Glutamatergic neuron (in vitro differentiated cells): ENCODE data around the gene ANKRD10. TPM values are rescaled to one million over a fixed set of nuclear protein-coding genes. Genes with fewer than 3 reads are reported as not detected.

Source experiments
- DNase-seq: peaks from one replicate; pipeline ENCODE4 v3.0.0; 2022
- H3K27ac Mint-ChIP-seq: one replicate; pipeline ENCODE4 v1.8.0; 2020; ENCODE audit warnings: mild to moderate bottlenecking, mixed read lengths, inconsistent platforms; ENCODE audit not compliant: unreplicated experiment
- H3K27me3 Mint-ChIP-seq: one replicate; pipeline ENCODE4 v1.8.0; 2020; ENCODE audit warnings: mild to moderate bottlenecking, moderate library complexity, mixed read lengths, inconsistent platforms; ENCODE audit not compliant: unreplicated experiment
- H3K36me3 Mint-ChIP-seq: one replicate; pipeline ENCODE4 v1.8.0; 2020; ENCODE audit warnings: mild to moderate bottlenecking, mixed read lengths, inconsistent platforms; ENCODE audit not compliant: unreplicated experiment
- H3K4me1 Mint-ChIP-seq: one replicate; pipeline ENCODE4 v1.8.0; 2020; ENCODE audit warnings: mild to moderate bottlenecking, low read depth, mixed read lengths, inconsistent platforms; ENCODE audit not compliant: unreplicated experiment
- H3K4me3 Mint-ChIP-seq: one replicate; pipeline ENCODE4 v1.8.0; 2020; ENCODE audit warnings: mild to moderate bottlenecking, mixed read lengths, inconsistent platforms; ENCODE audit not compliant: unreplicated experiment
- H3K9me3 Mint-ChIP-seq: one replicate; pipeline ENCODE4 v1.8.0; 2020; ENCODE audit warnings: mild to moderate bottlenecking, moderate library complexity, mixed read lengths, inconsistent platforms; ENCODE audit not compliant: unreplicated experiment
- total RNA-seq: library from RNA; stranded (reverse); fragmentation: NEBNext Ultra II Directional; extraction: Animal tissue kit (Norgen Biotek cat#: 25700); gene quantifications from one replicate; pipeline ENCODE4 v1.2.1, GENCODE V29; 2021; ENCODE audit not compliant: unreplicated experiment
- TF ChIP-seq, protein P1 (sequence below): fragments of 200-600 bp; sonication (generic); IDR thresholded peaks from one replicate; pipeline ENCODE4 v1.5.0; 2021; ENCODE audit not compliant: partially characterized antibody, unreplicated experiment

Gene ANKRD10
- total RNA-seq, 1 donor from 2014 or later, result 188 TPM

DNA sequence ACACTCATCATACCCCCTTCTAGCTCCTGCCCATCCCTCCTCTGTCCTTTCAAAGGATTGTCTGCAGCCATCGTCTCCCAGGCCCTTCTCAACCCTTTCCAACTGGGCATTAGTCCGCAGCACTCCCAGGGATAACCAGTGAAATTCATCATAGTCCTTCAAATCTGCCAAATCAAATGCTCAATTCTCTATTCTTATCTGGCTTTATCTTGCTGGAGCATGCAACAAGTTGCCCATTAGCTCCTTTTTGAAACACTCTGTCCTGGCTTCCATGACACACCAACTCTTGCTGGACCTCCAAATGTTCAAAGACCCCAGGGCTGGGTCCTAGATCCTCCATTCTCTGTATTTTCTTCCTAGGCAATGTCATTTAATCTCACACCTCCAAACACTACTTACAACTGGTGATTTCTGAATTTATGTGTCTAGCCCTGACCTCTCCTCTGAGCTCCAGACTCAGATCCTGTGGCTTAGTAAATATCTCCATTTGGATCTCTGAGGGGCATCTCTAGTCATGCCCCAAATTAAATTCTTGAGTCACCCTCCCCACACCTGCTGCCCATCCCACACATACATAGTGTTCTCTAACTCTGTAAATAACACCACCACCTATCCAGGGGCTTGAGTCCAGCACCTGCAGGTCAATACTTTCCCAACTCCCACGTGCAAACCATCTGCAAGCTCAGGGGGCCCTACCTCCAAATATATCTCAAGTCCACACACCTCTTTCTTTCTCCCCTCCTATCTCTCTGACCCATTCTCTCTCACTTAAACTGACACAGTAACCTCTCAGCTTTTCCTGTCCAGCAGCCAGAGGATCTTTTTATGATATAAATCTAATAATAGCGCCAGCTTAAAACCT, 9.1 kb upstream of the ANKRD10 start:
- DNase-seq, result no peak
- Mint-ChIP-seq H3K36me3 (no peaks in the 10 kb centered on the region), H3K9me3 (peaks cover 1% of the 10 kb centered on the region), H3K4me1 (no peaks in the 10 kb centered on the region), H3K4me3 (no peak overlapping the region), H3K27ac (no peak overlapping the region), H3K27me3 (peaks cover 2% of the 10 kb centered on the region)
- TF ChIP-seq, protein P1, sequence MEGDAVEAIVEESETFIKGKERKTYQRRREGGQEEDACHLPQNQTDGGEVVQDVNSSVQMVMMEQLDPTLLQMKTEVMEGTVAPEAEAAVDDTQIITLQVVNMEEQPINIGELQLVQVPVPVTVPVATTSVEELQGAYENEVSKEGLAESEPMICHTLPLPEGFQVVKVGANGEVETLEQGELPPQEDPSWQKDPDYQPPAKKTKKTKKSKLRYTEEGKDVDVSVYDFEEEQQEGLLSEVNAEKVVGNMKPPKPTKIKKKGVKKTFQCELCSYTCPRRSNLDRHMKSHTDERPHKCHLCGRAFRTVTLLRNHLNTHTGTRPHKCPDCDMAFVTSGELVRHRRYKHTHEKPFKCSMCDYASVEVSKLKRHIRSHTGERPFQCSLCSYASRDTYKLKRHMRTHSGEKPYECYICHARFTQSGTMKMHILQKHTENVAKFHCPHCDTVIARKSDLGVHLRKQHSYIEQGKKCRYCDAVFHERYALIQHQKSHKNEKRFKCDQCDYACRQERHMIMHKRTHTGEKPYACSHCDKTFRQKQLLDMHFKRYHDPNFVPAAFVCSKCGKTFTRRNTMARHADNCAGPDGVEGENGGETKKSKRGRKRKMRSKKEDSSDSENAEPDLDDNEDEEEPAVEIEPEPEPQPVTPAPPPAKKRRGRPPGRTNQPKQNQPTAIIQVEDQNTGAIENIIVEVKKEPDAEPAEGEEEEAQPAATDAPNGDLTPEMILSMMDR, result no peak

DNA sequence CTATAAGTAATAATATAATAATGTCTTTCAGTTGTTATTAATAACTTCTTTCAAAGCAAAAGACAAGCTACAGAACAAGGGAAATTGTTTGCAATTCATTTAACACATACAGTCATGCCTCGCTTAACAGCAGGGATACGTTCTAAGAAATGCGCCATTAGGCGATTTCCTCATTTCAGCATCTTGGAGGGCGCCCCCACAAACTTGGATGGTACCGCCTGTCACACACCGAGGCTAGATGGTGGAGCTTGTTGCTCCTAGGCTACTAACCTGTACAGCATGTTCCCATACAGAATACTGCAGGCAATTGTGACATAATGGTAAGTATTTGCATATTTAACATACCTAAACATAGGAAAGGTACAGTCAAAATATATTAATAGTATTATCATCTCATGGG, 8.2 kb upstream of the ANKRD10 start:
- TF ChIP-seq, protein P1, result no peak
- H3K27me3 Mint-ChIP-seq, result peaks cover 2% of the 10 kb centered on the region
- H3K36me3 Mint-ChIP-seq, result no peaks in the 10 kb centered on the region
- H3K4me1 Mint-ChIP-seq, result no peaks in the 10 kb centered on the region
- H3K9me3 Mint-ChIP-seq, result peaks cover 1% of the 10 kb centered on the region
- H3K4me3 Mint-ChIP-seq, result no peak overlapping the region
- no peak overlapping the region for H3K27ac Mint-ChIP-seq
- no peak for DNase-seq

DNA sequence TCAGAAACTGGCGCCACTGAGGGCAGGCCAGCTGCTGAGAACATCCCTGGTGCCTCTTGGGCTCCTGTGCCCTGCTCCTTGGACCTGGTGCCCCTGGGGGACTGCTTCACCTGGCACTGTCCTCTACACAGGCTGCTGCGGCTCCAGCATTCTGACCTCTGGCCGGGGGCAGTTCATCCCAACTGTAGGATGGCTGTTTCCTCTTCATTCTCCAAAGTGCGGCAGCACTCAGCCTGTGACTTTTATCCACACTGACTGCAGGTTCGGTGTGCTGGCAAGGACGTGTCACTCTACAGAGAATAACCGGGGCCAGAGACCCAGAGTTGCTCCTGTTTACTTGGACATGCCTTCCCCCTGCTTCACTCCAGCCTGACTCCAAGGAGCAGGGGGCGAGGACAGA, 7.6 kb upstream of the ANKRD10 start:
- peaks cover 2% of the 10 kb centered on the region for H3K27me3 Mint-ChIP-seq
- no peak overlapping the region for H3K27ac Mint-ChIP-seq
- TF ChIP-seq, protein P1, result no peak
- no peak for DNase-seq
- no peaks in the 10 kb centered on the region for H3K9me3 Mint-ChIP-seq
- no peaks in the 10 kb centered on the region for H3K4me1 Mint-ChIP-seq
- H3K36me3 Mint-ChIP-seq, result no peaks in the 10 kb centered on the region
- H3K4me3 Mint-ChIP-seq, result no peak overlapping the region

DNA sequence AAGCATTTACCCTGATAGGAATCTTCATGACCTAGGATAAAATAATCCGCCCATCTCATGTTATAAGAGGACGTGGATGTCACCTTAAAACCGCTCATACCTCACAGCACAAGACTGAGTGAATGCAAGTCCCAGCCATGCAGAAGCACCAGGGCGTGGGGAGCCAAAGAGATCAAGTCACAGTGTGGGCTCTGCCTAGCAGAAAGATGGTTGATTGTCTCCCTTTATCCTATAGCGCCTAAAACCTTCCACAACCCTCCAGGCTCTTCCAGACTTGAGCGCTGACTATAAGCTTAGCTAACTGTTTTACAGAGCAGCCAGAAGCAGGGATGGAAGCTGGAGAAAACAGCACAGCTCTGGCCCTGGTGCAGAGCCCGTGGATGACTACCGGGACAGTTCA, 6.8 kb upstream of the ANKRD10 start:
- TF ChIP-seq, protein P1, result no peak
- H3K9me3 Mint-ChIP-seq, result no peaks in the 10 kb centered on the region
- DNase-seq, result no peak
- peaks cover 2% of the 10 kb centered on the region for H3K27me3 Mint-ChIP-seq
- H3K4me3 Mint-ChIP-seq, result no peak overlapping the region
- H3K4me1 Mint-ChIP-seq, result no peaks in the 10 kb centered on the region
- H3K27ac Mint-ChIP-seq, result no peak overlapping the region
- no peaks in the 10 kb centered on the region for H3K36me3 Mint-ChIP-seq

DNA sequence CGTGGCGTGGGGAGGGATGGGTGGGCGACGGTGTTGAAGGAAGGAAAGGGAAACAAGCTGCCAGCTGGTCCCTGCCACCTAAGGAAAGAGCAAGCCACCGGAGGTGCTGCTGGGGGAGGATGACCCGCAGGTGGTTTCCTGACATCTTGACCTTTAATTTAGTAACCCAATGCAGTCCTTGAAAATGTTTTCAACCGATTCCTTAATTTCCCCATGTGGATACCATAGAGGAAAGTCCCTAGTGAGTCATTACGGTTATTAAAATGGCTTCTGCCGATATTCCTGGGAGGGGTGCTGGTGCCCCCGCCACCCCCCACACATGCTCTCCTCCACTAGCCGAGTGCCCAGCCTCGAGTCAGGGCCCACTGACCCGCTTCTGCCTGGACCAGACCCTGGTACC, 6.3 kb upstream of the ANKRD10 start:
- Mint-ChIP-seq H3K36me3 (no peaks in the 10 kb centered on the region), H3K27ac (no peak overlapping the region), H3K27me3 (peaks cover 2% of the 10 kb centered on the region), H3K4me1 (peaks cover 3% of the 10 kb centered on the region), H3K4me3 (no peak overlapping the region), H3K9me3 (no peaks in the 10 kb centered on the region)
- no peak for DNase-seq
- TF ChIP-seq, protein P1, result no peak
